HepG2 (cell line): Measurements from ENCODE around the gene GALNT1. TPM values are rescaled to one million over a fixed set of nuclear protein-coding genes. Genes with fewer than 3 reads are reported as not detected.
A peak's percentile ranks its signal among the peaks of the same experiment; 100 is the strongest.

ENCODE experiments used
- ATAC-seq: fragments of 200-7000 bp; cut with Tn5 transposase; 3 replicates; pipeline ENCODE4 v1.9.1; 2020; ENCODE audit warnings: mild to moderate bottlenecking, moderate library complexity
- BruUV-seq: library from RNA; stranded (reverse); fragments of 400-500 nt; replicated peaks from 2 replicates; lab custom pipeline; 2021; lab: Mats Ljungman, UMichigan
- CTCF ChIA-PET: fragments of 300-600 bp; formaldehyde crosslinking; extraction: SDS; loops from one replicate; lab custom pipeline; 2021; ENCODE audit warnings: low total read pairs, inconsistent platforms, low intra/inter-chr PET ratio; lab: Yijun Ruan, JAX
- POLR2A ChIA-PET: fragments of 350-600 bp; sonication (Branson Sonifier 250); formaldehyde crosslinking; loops from one replicate; lab custom pipeline; 2020; ENCODE audit warnings: antibody characterized with exemption, inconsistent platforms; lab: Yijun Ruan, JAX
- DNase-seq: peaks from one replicate; pipeline ENCODE4 v3.0.0-alpha.2; 2015; ENCODE audit warnings: low spot score
- FAIRE-seq: peaks from 3 replicates; lab custom pipeline; 2011; peaks lifted over from hg19 to GRCh38; lab: Jason Lieb, UNC
- H2AFZ ChIP-seq: one replicate; pipeline ENCODE4 v1.6.1; 2011; ENCODE audit warnings: low read length, inconsistent platforms
- H3K27ac ChIP-seq: fragments of 300-600 bp; 3 replicates; pipeline ENCODE4 v1.8.0; 2011; ENCODE audit warnings: mixed run types, mild to moderate bottlenecking, mixed read lengths, low read length, inconsistent platforms; ENCODE audit not compliant: insufficient read depth; ENCODE audit errors: extremely low read length
- H3K27me3 ChIP-seq, 2 experiments: fragments of 200-600 bp in 1 of 2; 2 replicates in 1 of 2; 3 replicates in 1 of 2; pipeline versions ENCODE4 v1.6.0 to v1.8.0; 2011; ENCODE audit warnings: low read length in 2 of 2, mild to moderate bottlenecking in 2 of 2, moderate library complexity in 2 of 2, inconsistent platforms in 1 of 2; ENCODE audit not compliant: insufficient read depth in 2 of 2, control insufficient read depth in 1 of 2
- H3K36me3 ChIP-seq, 2 experiments: fragments of 200-600 bp in 1 of 2; replicated peaks in 1 of 2; 2 replicates in 1 of 2; 3 replicates in 1 of 2; pipeline versions ENCODE4 v1.5.1 to v1.8.0; 2011; ENCODE audit warnings: low read length in 2 of 2, inconsistent platforms in 1 of 2; ENCODE audit not compliant: insufficient read depth in 2 of 2, control insufficient read depth in 1 of 2
- H3K4me1 ChIP-seq: 2 replicates; pipeline ENCODE4 v1.5.1; 2012; ENCODE audit warnings: low read length, inconsistent platforms; ENCODE audit not compliant: insufficient read depth
- H3K4me2 ChIP-seq: 2 replicates; pipeline ENCODE4 v1.6.0; 2011; ENCODE audit warnings: low read depth, low read length, inconsistent platforms
- H3K4me3 ChIP-seq, 3 experiments: fragments of 200-600 bp in 1 of 3; sonication (generic), shearing (Covaris generic) in 1 of 3; replicated peaks in 1 of 3; 2 replicates each; pipeline ENCODE4 v1.5.1; 2011 to 2016; ENCODE audit warnings: low read length in 3 of 3, inconsistent platforms in 2 of 3, low read depth in 2 of 3, mild to moderate bottlenecking in 2 of 3, control low read depth in 1 of 3, mixed read lengths in 1 of 3; ENCODE audit not compliant: insufficient read depth in 1 of 3
- H3K79me2 ChIP-seq: one replicate; pipeline ENCODE4 v1.6.1; 2011; ENCODE audit warnings: low read length, inconsistent platforms; ENCODE audit not compliant: insufficient read depth
- H3K9ac ChIP-seq: 2 replicates; pipeline ENCODE4 v1.6.0; 2011; ENCODE audit warnings: mild to moderate bottlenecking, low read depth, low read length, inconsistent platforms; ENCODE audit not compliant: insufficient read depth
- H3K9me3 ChIP-seq: 2 replicates; pipeline ENCODE4 v1.5.1; 2012; ENCODE audit warnings: mild to moderate bottlenecking, low read length
- H4K20me1 ChIP-seq: 2 replicates; pipeline ENCODE4 v1.6.0; 2011; ENCODE audit warnings: inconsistent platforms, mild to moderate bottlenecking, low read length, moderate library complexity; ENCODE audit not compliant: insufficient read depth
- BRCA1 ChIP-seq: sonication (generic); formaldehyde crosslinking; IDR thresholded peaks from 2 replicates; pipeline ENCODE4 v1.4.0; 2020; ENCODE audit warnings: missing genetic modification reagents
- ERF ChIP-seq: IDR thresholded peaks from 2 replicates; pipeline ENCODE4 v1.6.1; 2018; ENCODE audit warnings: missing biosample characterization, missing genetic modification reagents
- HDAC1 ChIP-seq: sonication (generic); formaldehyde crosslinking; IDR thresholded peaks from 2 replicates; pipeline ENCODE4 v1.5.1; 2020; ENCODE audit warnings: mild to moderate bottlenecking, missing genetic modification reagents
- HMGXB4 ChIP-seq, 2 experiments: sonication (generic) in 1 of 2; formaldehyde crosslinking in 1 of 2; IDR thresholded peaks; 2 replicates each; pipeline versions ENCODE4 v1.4.0 to v1.6.1; 2018 to 2020; ENCODE audit warnings: missing genetic modification reagents in 2 of 2, borderline replicate concordance in 1 of 2, low read depth in 1 of 2, mild to moderate bottlenecking in 1 of 2, missing biosample characterization in 1 of 2
- HOXA3 ChIP-seq: sonication (generic); formaldehyde crosslinking; IDR thresholded peaks from 2 replicates; pipeline ENCODE4 v1.5.0; 2020; ENCODE audit warnings: missing genetic modification reagents
- MAZ ChIP-seq, 2 experiments: sonication (generic) in 1 of 2; formaldehyde crosslinking in 1 of 2; IDR thresholded peaks; 2 replicates each; pipeline versions ENCODE4 v1.5.0 to v1.6.1; 2012 to 2020; ENCODE audit warnings: low read depth in 2 of 2, mild to moderate bottlenecking in 2 of 2, borderline replicate concordance in 1 of 2, improper control_type of control experiment in 1 of 2, low read length in 1 of 2, missing genetic modification reagents in 1 of 2, moderate library complexity in 1 of 2
- MTA1 ChIP-seq: sonication (generic); formaldehyde crosslinking; IDR thresholded peaks from 2 replicates; pipeline ENCODE4 v1.4.0; 2020; ENCODE audit warnings: missing genetic modification reagents, mild to moderate bottlenecking, borderline replicate concordance
- NFAT5 ChIP-seq: sonication (generic); formaldehyde crosslinking; IDR thresholded peaks from 2 replicates; pipeline ENCODE4 v1.4.0; 2020; ENCODE audit warnings: missing genetic modification reagents
- PATZ1 ChIP-seq: sonication (generic); formaldehyde crosslinking; IDR thresholded peaks from 2 replicates; pipeline ENCODE4 v1.4.0; 2020; ENCODE audit warnings: missing genetic modification reagents
- RXRA ChIP-seq: sonication (generic); formaldehyde crosslinking; IDR thresholded peaks from 2 replicates; pipeline ENCODE4 v1.5.1; 2020; ENCODE audit warnings: missing genetic modification reagents
- SALL1 ChIP-seq: sonication (generic); formaldehyde crosslinking; IDR thresholded peaks from 2 replicates; pipeline ENCODE4 v1.8.0; 2022; ENCODE audit warnings: mild to moderate bottlenecking, missing genetic modification reagents
- ZNF629 ChIP-seq: sonication (generic); formaldehyde crosslinking; conservative IDR thresholded peaks from 2 replicates; pipeline ENCODE4 v1.5.0; 2020; ENCODE audit warnings: missing genetic modification reagents
- WGBS: methylation state at CpG from one replicate; pipeline ENCODE4 v1.1.6; 2017; ENCODE audit warnings: low lambda C conversion rate; 5-methylcytosine and 5-hydroxymethylcytosine counted together
- in situ Hi-C: cut with HindIII; loops from 2 replicates; pipeline ENCODE4 v1.10.0; 2017; ENCODE audit warnings: low pct_unique_long_range_greater_than_20kb; ENCODE audit not compliant: extremely low pct_ligation_motif_present
- intact Hi-C: fragments of 100-400 bp; cut with micrococcal nuclease; formaldehyde crosslinking; loops from one replicate; pipeline ENCODE4 v1.10.0; 2022; ENCODE audit not compliant: unreplicated experiment
- polyA plus RNA-seq, 8 experiments: library from polyadenylated mRNA; depleted of rRNA in 3 of 8; stranded (reverse) in 7 of 8; unstranded in 1 of 8; fragments of >200 nt; fragmentation: Illumina TruSeq in 4 of 8; extraction: Trizol in 4 of 8; gene quantifications; 2 replicates each; pipeline versions ENCODE4 v1.2.1 to v1.2.3, GENCODE V29; 2011 to 2016; ENCODE audit warnings: low read depth in 4 of 8, missing spikeins in 1 of 8, mixed read lengths in 1 of 8; ENCODE audit not compliant: insufficient read depth in 1 of 8
- total RNA-seq, 5 experiments: library from RNA; depleted of rRNA; stranded (reverse); fragments of >200 nt; fragmentation: Illumina TruSeq; extraction: Trizol; gene quantifications; 2 replicates each; pipeline ENCODE4 v1.2.3, GENCODE V29; 2016; ENCODE audit warnings: low read depth in 1 of 5

The GALNT1 gene
- total and polyA plus RNA-seq, 2 of the 13 experiments (the other 11 are each of a cell fraction or from before 2014, with no cell fraction given), result 41.1 to 100 TPM

- no peak overlapping the region for H2AFZ ChIP-seq
- TF ChIP-seq BRCA1 (CRISPR knock-in tag), result no peak
- TF ChIP-seq HMGXB4 (CRISPR knock-in tag; IDR thresholded peaks at IDR 0.05; ENCODE audit: borderline replicate concordance in 1 of 2, low read depth in 1 of 2), result peak in 1 of 2 experiments; percentile 58; a peak in 1 of 4 replicates
- TF ChIP-seq ZNF629 (CRISPR knock-in tag), result 0 out of 2 replicates have a peak, but pooled peaks have one; percentile 26
- TF ChIP-seq ERF (CRISPR knock-in tag), result 0 out of 2 replicates have a peak, but pooled peaks have one; percentile 18
- TF ChIP-seq NFAT5 (CRISPR knock-in tag), result 0 out of 2 replicates have a peak, but pooled peaks have one; percentile 59
- peak; percentile 52 for TF ChIP-seq SALL1 (CRISPR knock-in tag)
- TF ChIP-seq RXRA (CRISPR knock-in tag), result peak; percentile 35; the same call in 1 of the 2 replicates
- TF ChIP-seq PATZ1, result peak; percentile 38; the same call in 1 of the 2 replicates
- no peak for TF ChIP-seq MAZ (IDR thresholded peaks at IDR 0.05; ENCODE audit: borderline replicate concordance, low read depth, low read length)
- TF ChIP-seq MAZ (CRISPR knock-in tag; IDR thresholded peaks at IDR 0.05; ENCODE audit: low read depth), result peak; percentile 63
- 0 out of 2 replicates have a peak, but pooled peaks have one; percentile 45 for TF ChIP-seq HOXA3
- 0 out of 2 replicates have a peak, but pooled peaks have one; percentile 36 for TF ChIP-seq HDAC1 (CRISPR knock-in tag)
- peak; percentile 50; the same call in 1 of the 2 replicates for TF ChIP-seq MTA1 (CRISPR knock-in tag)
These were observed 620 bp upstream of the GALNT1 start for GRCh38 chr18:35580701-35581539.

More at GRCh38 chr18:35580701-35581539, 620 bp upstream of the GALNT1 start:
- FAIRE-seq (no peak), DNase-seq (peak; percentile 23), ATAC-seq (peak; percentile 88)
- Histone ChIP-seq H3K27ac (peak overlapping the region; percentile 62), H3K4me2 (peak overlapping the region; percentile 77), H3K9me3 (no peaks in the 10 kb centered on the region), H3K4me1 (peaks cover 16% of the 10 kb centered on the region), H4K20me1 (peaks cover 3% of the 10 kb centered on the region), H3K36me3 (no peaks in the 10 kb centered on the region), H3K79me2 (peaks cover 38% of the 10 kb centered on the region), H3K4me3 (peak overlapping the region; percentile 66 to 79 (median 67); a peak in 5 of 6 replicates), H3K9ac (peak overlapping the region; percentile 76), H3K27me3 (0 out of 5 replicates have a peak, but pooled peaks cover 0 to 3% of the 10 kb centered on the region in 2 experiments)
- intact Hi-C loops (loop anchor here (1.0 to 5.0 kb wide), 3 partner anchors 103 to 391 kb away; partner anchors contain the start of gene RMP24), in situ Hi-C loops (no loop called here)
- CTCF ChIA-PET, result no interaction called here
- POLR2A ChIA-PET, result interaction anchor here (0.9 to 1.0 kb wide), 3 partner anchors 55 to 172 kb away, joined by 3 to 5 read pairs (median 3); no protein-coding TSS in a partner anchor
- no TSS peak for BruUV-seq
- 0% methylated on average over 21 of the region's 96 CpGs for WGBS
